ENCODE results near the gene LEP. TPM values are rescaled to one million over a fixed set of nuclear protein-coding genes. Genes with fewer than 3 reads are reported as not detected.

Gene LEP
- total and polyA plus RNA-seq, 2 donors from 2014 or later: not detected

DNA sequence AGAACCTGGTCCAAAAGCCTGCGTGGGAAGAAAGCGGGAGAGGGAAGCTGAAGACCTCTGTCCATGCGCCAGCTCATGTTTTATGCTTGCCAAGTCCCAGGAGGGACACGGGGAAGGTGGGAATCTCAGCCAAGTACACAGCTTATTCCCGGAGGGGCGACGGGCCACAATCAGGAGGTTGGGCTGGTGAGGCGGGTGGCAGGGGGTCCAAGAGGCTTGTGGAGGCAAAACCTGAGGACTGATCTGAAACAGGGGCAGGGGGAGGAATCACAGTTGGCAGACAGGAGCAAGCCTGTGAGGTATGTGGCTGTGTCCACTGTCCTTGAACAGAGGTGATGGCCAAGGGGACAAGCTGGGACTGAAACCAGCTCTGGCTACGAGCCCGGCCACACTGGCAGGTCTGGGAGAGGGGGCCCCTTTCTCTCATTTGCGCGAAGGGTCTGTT, 38.0 kb upstream of the LEP start:
- FAIRE-seq: no peak
- H3K27me3 ChIP-seq (ENCODE audit: control insufficient read depth, insufficient read depth, low read length): peaks cover 13% of the 10 kb centered on the region
- TF ChIP-seq, protein P1, sequence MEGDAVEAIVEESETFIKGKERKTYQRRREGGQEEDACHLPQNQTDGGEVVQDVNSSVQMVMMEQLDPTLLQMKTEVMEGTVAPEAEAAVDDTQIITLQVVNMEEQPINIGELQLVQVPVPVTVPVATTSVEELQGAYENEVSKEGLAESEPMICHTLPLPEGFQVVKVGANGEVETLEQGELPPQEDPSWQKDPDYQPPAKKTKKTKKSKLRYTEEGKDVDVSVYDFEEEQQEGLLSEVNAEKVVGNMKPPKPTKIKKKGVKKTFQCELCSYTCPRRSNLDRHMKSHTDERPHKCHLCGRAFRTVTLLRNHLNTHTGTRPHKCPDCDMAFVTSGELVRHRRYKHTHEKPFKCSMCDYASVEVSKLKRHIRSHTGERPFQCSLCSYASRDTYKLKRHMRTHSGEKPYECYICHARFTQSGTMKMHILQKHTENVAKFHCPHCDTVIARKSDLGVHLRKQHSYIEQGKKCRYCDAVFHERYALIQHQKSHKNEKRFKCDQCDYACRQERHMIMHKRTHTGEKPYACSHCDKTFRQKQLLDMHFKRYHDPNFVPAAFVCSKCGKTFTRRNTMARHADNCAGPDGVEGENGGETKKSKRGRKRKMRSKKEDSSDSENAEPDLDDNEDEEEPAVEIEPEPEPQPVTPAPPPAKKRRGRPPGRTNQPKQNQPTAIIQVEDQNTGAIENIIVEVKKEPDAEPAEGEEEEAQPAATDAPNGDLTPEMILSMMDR (IDR thresholded peaks at IDR 0.05; ENCODE audit: borderline replicate concordance, extremely low read depth, insufficient read depth): no peak
- peaks cover 0 to 2% (median 0%) of the 10 kb centered on the region in 3 donors for H3K4me1 ChIP-seq (ENCODE audit: control insufficient read depth in 2 of 3, insufficient read depth in 2 of 3, low read depth in 1 of 3, low read length in 3 of 3)
- H3K9ac ChIP-seq (ENCODE audit: low read length in 3 of 3): no peak overlapping the region
- no peak overlapping the region for H3K4me3 ChIP-seq (ENCODE audit: low read length in 3 of 3)
- DNase-seq: no peak
- H3K27ac ChIP-seq (ENCODE audit: low read depth in 2 of 2, low read length in 2 of 2): no peak overlapping the region
- no peaks in the 10 kb centered on the region for H3K9me3 ChIP-seq (ENCODE audit: control insufficient read depth in 2 of 3, insufficient read depth in 1 of 3, low read length in 3 of 3)
- H3K36me3 ChIP-seq (ENCODE audit: control insufficient read depth in 2 of 3, insufficient read depth in 3 of 3, low read length in 3 of 3): no peaks in the 10 kb centered on the region
- intact Hi-C loops (cut with DNase I): loop anchor here (10.0 kb wide), 1 partner anchor 68 kb away; no protein-coding TSS in a partner anchor

DNA sequence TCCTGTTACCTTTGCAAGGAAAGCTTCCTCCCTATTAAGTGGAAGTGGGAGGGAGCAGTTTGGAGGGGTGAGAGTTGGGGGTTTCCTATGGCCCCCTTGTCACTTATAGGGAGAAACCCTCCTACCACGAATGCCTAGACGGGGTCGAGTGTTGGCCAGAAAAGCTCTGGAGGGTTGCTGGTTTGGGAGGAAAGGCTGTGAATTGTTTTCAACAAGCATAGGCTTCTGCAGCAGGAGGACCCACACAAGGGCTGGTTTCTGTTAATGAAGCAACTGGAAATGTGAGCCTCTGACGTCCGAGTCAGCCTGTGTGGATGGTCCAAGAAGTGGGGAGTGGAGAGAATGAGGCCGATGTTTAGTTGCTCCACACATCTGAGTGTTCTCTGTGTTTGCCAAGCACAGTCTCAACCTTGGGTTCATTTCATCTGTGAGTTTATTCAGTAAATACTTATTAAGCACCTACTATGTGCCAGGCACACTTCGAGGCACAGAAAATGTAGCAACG, 37.3 kb upstream of the LEP start:
- Histone ChIP-seq H3K36me3 (ENCODE audit: control insufficient read depth in 2 of 3, insufficient read depth in 3 of 3, low read length in 3 of 3) (no peaks in the 10 kb centered on the region), H3K27ac (ENCODE audit: low read depth in 2 of 2, low read length in 2 of 2) (no peak overlapping the region), H3K9me3 (ENCODE audit: control insufficient read depth in 2 of 3, insufficient read depth in 1 of 3, low read length in 3 of 3) (no peaks in the 10 kb centered on the region), H3K4me1 (ENCODE audit: control insufficient read depth in 2 of 3, insufficient read depth in 2 of 3, low read depth in 1 of 3, low read length in 3 of 3) (peaks cover 0 to 2% (median 0%) of the 10 kb centered on the region in 3 donors), H3K4me3 (ENCODE audit: low read length in 3 of 3) (no peak overlapping the region), H3K9ac (ENCODE audit: low read length in 3 of 3) (no peak overlapping the region), H3K27me3 (ENCODE audit: control insufficient read depth, insufficient read depth, low read length) (peaks cover 13% of the 10 kb centered on the region)
- no peak for DNase-seq
- no peak for FAIRE-seq
- intact Hi-C loops (cut with DNase I): loop anchor here (10.0 kb wide), 1 partner anchor 69 kb away; no protein-coding TSS in a partner anchor
- TF ChIP-seq, protein P1 (IDR thresholded peaks at IDR 0.05; ENCODE audit: borderline replicate concordance, extremely low read depth, insufficient read depth): no peak

DNA sequence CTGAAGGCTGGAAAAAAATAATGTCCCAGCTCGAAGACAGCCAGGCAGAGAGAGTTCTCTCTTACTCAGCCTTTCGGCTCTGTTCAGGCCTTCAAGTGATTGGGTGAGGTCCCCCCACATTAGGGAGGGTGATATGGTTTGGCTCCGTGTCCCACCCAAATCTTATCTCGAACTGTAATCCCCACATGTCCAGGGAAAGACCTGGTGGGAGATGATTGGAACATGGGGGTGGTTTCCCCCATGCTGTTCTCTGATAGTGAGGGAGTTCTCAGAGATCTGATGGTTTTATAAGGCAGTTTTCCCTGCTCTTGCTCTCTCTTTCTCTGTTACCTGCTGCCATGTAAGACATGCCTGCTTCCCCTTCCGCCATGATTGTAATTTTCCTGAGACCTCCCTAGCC, 36.6 kb upstream of the LEP start:
- DNase-seq (no peak), FAIRE-seq (no peak)
- Histone ChIP-seq H3K27me3 (ENCODE audit: control insufficient read depth, insufficient read depth, low read length) (peaks cover 13% of the 10 kb centered on the region), H3K4me1 (ENCODE audit: control insufficient read depth in 2 of 3, insufficient read depth in 2 of 3, low read depth in 1 of 3, low read length in 3 of 3) (peaks cover 0 to 2% (median 0%) of the 10 kb centered on the region in 3 donors), H3K9ac (ENCODE audit: low read length in 3 of 3) (no peak overlapping the region), H3K27ac (ENCODE audit: low read depth in 2 of 2, low read length in 2 of 2) (no peak overlapping the region), H3K4me3 (ENCODE audit: low read length in 3 of 3) (no peak overlapping the region), H3K36me3 (ENCODE audit: control insufficient read depth in 2 of 3, insufficient read depth in 3 of 3, low read length in 3 of 3) (no peaks in the 10 kb centered on the region), H3K9me3 (ENCODE audit: control insufficient read depth in 2 of 3, insufficient read depth in 1 of 3, low read length in 3 of 3) (no peaks in the 10 kb centered on the region)
- TF ChIP-seq, protein P1 (IDR thresholded peaks at IDR 0.05; ENCODE audit: borderline replicate concordance, extremely low read depth, insufficient read depth): no peak
- intact Hi-C loops (cut with DNase I): loop anchor here (10.0 kb wide), 1 partner anchor 70 kb away; no protein-coding TSS in a partner anchor
